NCI-H1417 treated with DMSO at 0.1 percent for 48 hours (cell line): Measurements from ENCODE around the gene PLCL2.

ENCODE experiments used
- DNase-seq: peaks from one replicate; lab custom pipeline; 2025; lab: John Stamatoyannopoulos, UW

The PLCL2 gene

GRCh38 chr3:17044855-17045254 lies 160.1 kb downstream of the PLCL2 start:
- DNase-seq: no peak

GRCh38 chr3:17045705-17046104 lies 160.9 kb downstream of the PLCL2 start:
- no peak for DNase-seq

GRCh38 chr3:17046623-17047022 lies 161.9 kb downstream of the PLCL2 start:
- DNase-seq: no peak

GRCh38 chr3:17047162-17047561 lies 162.4 kb downstream of the PLCL2 start:
- DNase-seq: no peak

- no peak for DNase-seq
Measured at GRCh38 chr3:17047894-17048293, 163.1 kb downstream of the PLCL2 start.

- DNase-seq: no peak
Measured at GRCh38 chr3:17050071-17050470, 165.3 kb downstream of the PLCL2 start.

- no peak for DNase-seq
Measured at GRCh38 chr3:17050506-17050905, 165.8 kb downstream of the PLCL2 start.

GRCh38 chr3:17052363-17052762 lies 167.6 kb downstream of the PLCL2 start:
- no peak for DNase-seq

- no peak for DNase-seq
Measured at GRCh38 chr3:17054301-17054981, 169.7 kb downstream of the PLCL2 start.

GRCh38 chr3:17054982-17055343 lies 170.2 kb downstream of the PLCL2 start:
- DNase-seq: no peak

GRCh38 chr3:17055374-17056276 lies 170.9 kb downstream of the PLCL2 start:
- DNase-seq: no peak

- DNase-seq: no peak
Measured at GRCh38 chr3:17057321-17057720, 172.6 kb downstream of the PLCL2 start.

GRCh38 chr3:17059989-17060550 lies 175.3 kb downstream of the PLCL2 start:
- no peak for DNase-seq

- no peak for DNase-seq
Measured at GRCh38 chr3:17061005-17061404, 176.2 kb downstream of the PLCL2 start.

GRCh38 chr3:17062736-17063135 lies 178.0 kb downstream of the PLCL2 start:
- DNase-seq: no peak

GRCh38 chr3:17063596-17063995 lies 178.8 kb downstream of the PLCL2 start:
- no peak for DNase-seq

- DNase-seq: no peak
Measured at GRCh38 chr3:17065315-17065714, 180.6 kb downstream of the PLCL2 start.

GRCh38 chr3:17065881-17066280 lies 181.1 kb downstream of the PLCL2 start:
- DNase-seq: no peak

- no peak for DNase-seq
Measured at GRCh38 chr3:17069754-17070153, 185.0 kb downstream of the PLCL2 start.

GRCh38 chr3:17070161-17070959 lies 185.6 kb downstream of the PLCL2 start:
- DNase-seq: no peak

GRCh38 chr3:17074559-17074958 lies 189.8 kb downstream of the PLCL2 start:
- DNase-seq: no peak

GRCh38 chr3:17075358-17075757 lies 190.6 kb downstream of the PLCL2 start:
- DNase-seq: no peak
